HG03442 (cell line): ENCODE data around the gene NOTCH2.

Experiments used
- ATAC-seq: cut with Tn5 transposase; IDR thresholded peaks from one replicate; pipeline ENCODE4 v1.9.1; 2021; ENCODE audit warnings: mild to moderate bottlenecking, moderate library complexity; ENCODE audit not compliant: unreplicated experiment

Gene NOTCH2

DNA sequence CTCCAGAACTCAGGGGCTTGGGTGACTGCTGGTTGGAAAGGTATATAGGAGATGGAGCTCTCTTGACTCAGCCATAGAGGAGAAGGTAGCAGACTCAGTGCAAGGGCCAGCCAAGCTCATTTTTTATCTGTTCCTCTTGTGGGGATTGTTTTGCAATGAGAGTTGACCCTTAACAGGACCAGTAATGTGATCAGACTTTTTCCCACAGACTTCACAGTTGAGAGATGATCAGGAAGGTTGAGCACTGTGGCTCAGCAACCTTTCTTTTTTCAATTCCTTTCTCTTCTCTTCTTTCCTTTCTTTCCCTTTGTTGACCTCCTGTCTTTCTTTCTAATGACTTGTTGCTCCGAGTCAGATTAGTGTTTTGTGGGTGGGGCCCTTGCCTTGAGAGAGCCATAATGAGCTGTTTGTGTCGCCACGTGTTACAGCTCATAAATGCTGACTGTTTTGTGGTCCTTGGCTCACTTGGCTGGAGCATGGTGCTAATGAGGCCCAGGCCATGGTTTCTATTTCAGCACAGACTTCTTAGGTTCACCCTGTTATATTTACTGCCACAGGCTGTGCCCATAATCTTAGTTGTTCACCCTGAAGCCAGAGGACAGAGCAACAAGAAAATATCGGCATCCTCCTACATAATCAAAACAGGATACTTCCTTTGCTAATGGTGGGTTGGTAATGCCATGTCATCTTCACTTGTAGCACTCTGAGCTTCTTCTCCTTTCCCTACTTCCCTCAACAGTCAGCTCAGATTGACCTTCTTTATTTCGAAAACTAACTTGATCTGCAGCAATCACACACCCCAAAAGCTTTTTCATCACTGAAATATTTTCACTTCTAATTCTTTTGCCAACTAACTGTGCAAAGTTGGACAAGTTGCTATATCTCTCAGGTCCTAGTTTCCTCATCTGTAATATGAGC is 187.1 kb downstream of the NOTCH2 start:
- no peak for ATAC-seq

DNA sequence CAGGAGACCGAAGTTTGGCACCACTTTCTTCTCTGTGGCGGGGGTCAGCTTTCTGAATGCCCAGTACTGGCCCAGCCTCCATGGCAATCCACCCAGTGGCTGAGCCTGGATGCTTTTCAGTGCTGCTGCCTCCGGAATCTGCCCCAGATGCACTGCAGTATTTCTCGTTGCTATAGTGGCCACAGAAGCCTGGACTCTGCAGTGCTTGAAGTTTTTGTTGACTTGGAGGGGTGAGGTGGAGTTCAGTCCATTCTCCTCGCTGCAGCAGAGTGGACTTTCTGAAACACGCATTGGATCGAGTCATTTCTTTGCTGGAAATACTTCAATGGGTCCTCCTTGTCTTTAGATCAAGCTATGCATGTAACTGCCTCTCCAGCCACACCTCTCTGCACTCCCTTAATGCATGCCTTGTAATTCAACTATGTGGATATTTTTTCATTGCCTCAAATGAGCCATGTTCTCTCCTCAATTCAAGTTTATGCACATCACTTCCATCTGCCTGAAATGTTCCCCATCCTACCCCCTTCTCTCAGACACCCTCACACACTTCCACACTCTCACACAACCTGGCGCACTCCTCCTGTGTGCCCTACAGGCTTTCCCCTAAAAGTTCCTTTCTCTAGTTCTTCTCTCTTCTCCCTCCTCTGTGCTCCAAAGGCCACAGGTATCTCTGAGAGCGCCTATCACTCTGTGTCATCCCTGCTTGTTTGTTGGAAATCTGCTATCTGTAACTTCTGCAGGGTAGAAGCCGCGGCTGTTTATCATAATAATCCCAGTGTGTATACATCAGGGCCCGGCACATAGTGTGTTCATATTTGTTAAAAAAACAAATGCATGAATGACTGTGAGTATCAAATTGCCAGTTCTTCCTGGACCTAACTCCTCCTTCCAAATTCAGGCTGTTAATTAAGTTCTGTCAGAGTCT is 189.7 kb downstream of the NOTCH2 start:
- no peak for ATAC-seq

DNA sequence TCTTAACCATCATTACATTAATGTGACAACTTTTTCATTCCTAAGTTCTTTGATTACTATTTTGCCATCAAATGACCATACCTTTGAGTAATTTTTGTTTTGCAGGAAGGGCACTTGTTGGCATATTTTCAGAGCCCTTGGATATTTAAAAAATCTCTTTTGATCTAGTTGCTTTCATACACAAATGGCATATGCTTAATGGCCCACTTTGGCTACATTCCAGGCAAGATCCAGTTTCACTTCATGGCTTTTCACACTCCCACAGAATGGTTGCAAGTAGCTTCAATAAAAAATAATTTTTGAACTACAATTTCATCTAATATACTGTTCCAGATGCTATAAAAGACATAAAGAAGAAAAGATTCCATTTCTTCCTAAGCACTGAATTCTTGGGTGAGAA is 191.3 kb downstream of the NOTCH2 start:
- no peak for ATAC-seq

DNA sequence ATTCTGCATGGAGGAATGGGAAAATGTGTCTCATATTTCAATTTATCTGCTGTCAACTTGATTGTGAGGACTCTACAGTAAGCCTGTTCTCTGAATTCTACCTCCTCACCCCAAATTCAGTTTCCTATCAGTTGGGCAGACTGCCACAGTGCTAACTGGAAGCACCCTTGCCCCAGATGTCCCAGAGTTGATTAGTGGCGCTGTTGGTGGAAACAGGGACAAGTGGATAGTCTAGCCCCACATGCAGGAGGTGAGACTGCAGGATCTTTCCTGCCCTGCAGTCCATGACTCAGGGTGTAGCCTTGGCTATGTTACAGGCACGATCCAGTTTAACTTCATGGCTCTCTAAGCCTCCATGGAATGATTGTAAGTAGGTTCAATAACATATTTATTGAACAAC is 195.3 kb downstream of the NOTCH2 start:
- no peak for ATAC-seq

DNA sequence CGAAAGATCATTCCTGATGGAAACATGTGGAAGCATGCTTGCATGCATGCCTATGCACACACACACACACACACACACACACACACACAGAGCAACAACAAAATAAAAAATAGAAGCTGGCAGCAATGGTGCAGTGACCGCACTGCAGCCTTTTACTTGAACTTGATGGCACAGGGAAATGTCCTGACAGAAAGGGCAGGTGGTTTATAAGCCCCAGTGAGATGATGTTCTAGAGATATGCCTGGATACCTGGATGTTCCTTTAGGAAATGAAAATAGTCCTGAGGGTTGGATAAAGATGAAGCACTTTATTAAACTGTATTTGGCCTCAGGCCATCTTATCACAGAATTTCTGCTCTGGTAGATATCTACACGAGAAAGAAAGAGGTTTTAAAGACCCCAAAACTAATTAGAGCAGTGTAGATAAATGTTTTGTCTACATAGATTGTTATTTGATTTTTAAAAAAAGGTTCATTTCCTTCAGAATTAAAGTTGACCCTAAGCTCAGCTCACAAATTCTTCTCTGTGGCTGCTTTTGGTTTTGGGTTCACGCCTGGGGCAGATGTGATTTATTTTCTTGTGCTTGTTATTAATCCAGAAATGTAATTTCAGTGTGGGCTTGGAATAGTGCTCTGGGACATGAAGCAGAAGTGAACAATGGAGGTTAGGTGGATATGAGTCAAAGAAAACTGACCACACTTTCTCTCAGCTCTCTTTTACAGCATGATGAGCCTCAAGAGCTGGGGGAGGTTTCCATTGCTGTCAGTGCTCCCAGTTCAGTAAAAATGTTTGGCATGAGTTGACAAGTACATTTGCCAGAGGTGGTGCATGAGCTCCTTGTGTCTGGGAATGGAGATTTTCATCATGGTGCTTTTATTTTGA is 196.1 kb downstream of the NOTCH2 start:
- ATAC-seq: no peak

DNA sequence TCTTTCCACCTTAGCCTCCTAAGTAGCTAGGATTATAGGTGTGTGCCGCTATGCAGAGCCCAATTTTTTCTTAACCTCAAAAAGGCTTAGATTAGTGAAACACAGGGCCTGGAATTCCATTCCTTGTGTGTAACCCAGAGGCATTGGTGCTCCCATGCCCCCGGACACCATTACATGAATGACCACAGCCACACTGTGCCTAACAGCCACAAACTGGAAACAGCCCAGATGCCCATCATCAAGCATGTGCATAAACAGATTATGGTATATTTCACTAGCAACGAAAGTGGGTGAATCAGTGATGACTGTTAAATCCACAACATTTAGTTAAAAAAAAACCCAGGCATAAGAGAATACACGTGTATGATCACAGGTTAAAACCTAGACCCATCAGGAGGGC is 197.6 kb downstream of the NOTCH2 start:
- no peak for ATAC-seq

DNA sequence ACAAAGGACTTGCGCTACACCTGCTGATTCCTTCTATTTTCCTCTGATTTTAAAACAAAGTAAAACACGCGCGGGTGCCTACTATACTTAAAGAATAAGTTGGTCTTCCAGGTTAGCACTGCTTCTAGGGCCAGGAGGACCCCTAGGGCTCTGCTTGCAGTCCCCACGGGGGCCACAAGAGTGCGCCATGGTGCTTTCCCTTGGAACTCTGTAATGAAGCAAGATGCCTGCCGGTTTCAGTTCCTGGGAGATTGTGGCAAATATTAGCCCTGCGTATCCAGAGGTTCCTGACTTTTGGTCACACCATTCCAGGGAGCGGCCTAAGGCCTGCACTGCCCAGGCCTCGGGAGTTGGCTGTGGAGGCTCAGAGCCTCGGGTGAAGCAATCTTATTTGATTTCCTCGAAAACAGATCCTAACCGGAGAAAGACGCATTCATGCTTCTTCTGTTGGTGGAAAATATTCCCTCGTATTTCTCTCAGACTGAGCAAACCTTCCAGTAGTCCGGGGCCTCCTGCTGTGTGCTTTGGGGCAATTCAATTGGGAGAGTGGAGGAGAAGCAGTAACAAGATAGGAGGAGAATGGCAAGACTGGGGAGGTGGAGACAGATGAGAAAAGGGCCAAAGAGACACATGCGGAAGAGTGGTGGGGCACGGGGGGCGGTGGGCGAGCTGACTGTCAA is 198.4 kb downstream of the NOTCH2 start:
- ATAC-seq: peak; percentile 53

DNA sequence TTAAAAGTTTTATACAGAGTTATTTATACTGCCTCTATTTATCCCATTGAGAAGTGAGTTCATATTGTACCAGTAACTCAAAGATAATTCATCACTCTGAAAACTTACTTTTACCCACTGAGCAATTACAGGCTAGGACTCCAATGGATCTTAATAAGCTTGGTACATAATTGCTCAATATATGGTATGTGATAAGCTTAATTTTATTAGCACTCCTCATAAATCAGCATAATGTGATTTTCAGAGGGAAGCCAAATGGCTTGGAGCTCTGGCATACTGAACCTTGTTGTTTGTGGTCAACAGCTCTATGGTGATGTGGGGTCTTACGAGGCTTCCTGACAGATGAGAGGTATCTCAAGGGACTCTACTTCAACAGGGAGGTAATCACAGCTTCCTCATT is 199.5 kb downstream of the NOTCH2 start:
- no peak for ATAC-seq

DNA sequence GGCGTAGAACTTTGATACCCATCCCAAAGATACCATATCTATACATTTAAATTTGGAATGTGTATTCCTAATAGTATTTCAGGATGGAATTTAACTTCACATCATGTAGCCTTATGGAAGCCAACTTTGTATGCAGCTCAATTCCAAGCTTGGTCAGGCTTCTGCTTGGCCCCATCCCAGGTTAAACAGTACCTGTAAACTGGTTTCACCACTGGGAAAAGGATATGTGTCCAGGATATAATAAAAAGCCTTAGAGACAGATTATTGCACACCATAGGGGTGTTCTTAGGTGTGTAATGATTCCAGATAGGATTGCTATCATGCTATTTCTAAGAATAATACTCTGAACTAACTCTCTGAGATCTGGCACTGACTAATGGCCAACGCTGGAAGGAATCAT is 201.3 kb downstream of the NOTCH2 start:
- ATAC-seq: no peak

DNA sequence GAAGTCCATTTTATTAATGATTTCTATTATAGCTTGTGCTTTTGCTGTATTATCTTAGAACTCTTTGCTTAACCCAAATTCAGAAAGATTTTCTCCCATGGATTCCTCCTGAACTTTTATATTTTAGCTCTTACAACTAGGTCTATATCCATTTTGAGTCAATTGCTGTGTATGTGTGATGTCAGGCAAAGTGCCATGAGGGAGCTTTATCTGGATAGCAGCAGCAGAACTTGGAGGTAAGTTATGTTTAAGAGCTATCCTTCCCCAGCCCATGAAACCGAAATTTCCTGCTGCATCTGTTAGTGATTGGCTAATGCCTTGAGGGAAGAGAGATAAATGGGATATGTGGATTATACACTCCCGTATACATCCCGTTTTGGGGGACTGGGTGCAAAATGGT is 203.0 kb downstream of the NOTCH2 start:
- ATAC-seq: no peak

DNA sequence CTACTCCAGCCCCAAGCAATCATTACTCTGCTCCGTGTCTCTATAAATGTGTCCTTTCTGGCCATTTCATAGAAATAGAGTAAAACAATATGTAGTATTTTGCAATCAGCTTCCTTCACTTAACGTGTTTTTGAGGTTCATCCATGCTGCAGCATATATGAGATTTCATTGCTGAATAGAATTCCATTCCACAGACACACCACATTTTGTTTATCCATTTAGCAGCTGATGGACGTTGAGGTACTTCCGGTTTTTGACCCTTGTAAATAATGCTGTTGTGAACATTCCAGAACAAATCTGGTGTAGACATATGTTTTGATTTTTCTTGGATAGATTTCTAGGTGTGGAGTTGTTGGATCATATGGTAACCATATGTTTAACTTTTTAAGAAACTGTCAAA is 203.8 kb downstream of the NOTCH2 start:
- ATAC-seq: no peak

DNA sequence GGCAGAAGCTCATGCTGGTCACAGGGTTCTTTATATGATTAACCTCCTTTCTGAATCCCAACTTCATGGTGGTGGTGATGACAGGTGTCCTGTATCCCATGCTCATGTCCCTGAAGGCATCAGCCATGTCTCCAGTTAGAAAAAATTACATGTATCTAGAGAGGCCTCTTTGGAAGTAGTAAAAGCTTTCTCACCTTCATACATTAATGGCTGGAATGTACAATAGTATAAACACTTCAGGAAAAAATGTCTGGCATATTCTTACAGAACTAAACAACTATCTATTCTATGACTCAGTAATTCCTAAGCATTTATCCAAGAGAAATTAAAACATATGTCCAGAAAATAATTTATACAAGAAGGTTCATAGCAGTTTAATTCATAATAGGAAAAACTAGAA is 207.2 kb downstream of the NOTCH2 start:
- no peak for ATAC-seq
